Endodermal cell (in vitro differentiated cells): ENCODE results near the gene FGF12. TPM values are rescaled to one million over a fixed set of nuclear protein-coding genes. Genes with fewer than 3 reads are reported as not detected.

Source experiments
- DNase-seq: peaks from one replicate; pipeline ENCODE4 v3.0.0-alpha.2; 2017
- H3K27ac ChIP-seq: 2 replicates; pipeline ENCODE4 v1.5.1; 2013; ENCODE audit warnings: mild to moderate bottlenecking, low read depth, low read length, moderate library complexity
- H3K27me3 ChIP-seq: 2 replicates; pipeline ENCODE4 v1.6.1; 2013; ENCODE audit warnings: mild to moderate bottlenecking, low read length, moderate library complexity; ENCODE audit not compliant: insufficient read depth, control insufficient read depth, poor library complexity, severe bottlenecking
- H3K36me3 ChIP-seq: 2 replicates; pipeline ENCODE4 v1.7.0; 2013; ENCODE audit warnings: mild to moderate bottlenecking, low read length, moderate library complexity; ENCODE audit not compliant: control insufficient read depth, insufficient read depth
- H3K4me1 ChIP-seq: one replicate; pipeline ENCODE4 v1.7.0; 2013; ENCODE audit warnings: low read length; ENCODE audit not compliant: control insufficient read depth, insufficient read depth
- H3K4me3 ChIP-seq: 2 replicates; pipeline ENCODE4 v1.5.1; 2013; ENCODE audit warnings: mild to moderate bottlenecking, low read length, moderate library complexity
- H3K9ac ChIP-seq: 2 replicates; pipeline ENCODE4 v1.6.1; 2013; ENCODE audit warnings: mild to moderate bottlenecking, low read length, moderate library complexity; ENCODE audit not compliant: poor library complexity, severe bottlenecking; ENCODE audit errors: extremely low read depth
- H3K9me3 ChIP-seq: 2 replicates; pipeline ENCODE4 v1.6.1; 2013; ENCODE audit warnings: mild to moderate bottlenecking, low read length, moderate library complexity; ENCODE audit not compliant: control insufficient read depth
- H3K27ac Mint-ChIP-seq: 2 replicates; pipeline ENCODE4 v1.8.0; 2020; ENCODE audit warnings: mixed read lengths
- H3K27me3 Mint-ChIP-seq: 2 replicates; pipeline ENCODE4 v1.8.0; 2021; ENCODE audit warnings: mild to moderate bottlenecking, mixed read lengths; ENCODE audit not compliant: insufficient read depth
- H3K36me3 Mint-ChIP-seq: 2 replicates; pipeline ENCODE4 v1.8.0; 2020; ENCODE audit warnings: low read depth, mixed read lengths
- H3K4me1 Mint-ChIP-seq: 2 replicates; pipeline ENCODE4 v1.8.0; 2020; ENCODE audit warnings: mixed read lengths
- H3K4me3 Mint-ChIP-seq: 2 replicates; pipeline ENCODE4 v1.8.0; 2020; ENCODE audit warnings: mild to moderate bottlenecking, moderate library complexity, mixed read lengths
- H3K9me3 Mint-ChIP-seq: 2 replicates; pipeline ENCODE4 v1.8.0; 2020; ENCODE audit warnings: mild to moderate bottlenecking, mixed read lengths
- WGBS, 2 experiments: methylation state at CpG; one replicate each; pipeline versions ENCODE4 v1.1.5 to v1.1.7; 2013; ENCODE audit warnings: missing lambda C conversion rate in 2 of 2, mixed read lengths in 1 of 2; ENCODE audit not compliant: insufficient coverage in 1 of 2, insufficient read length in 1 of 2; 5-methylcytosine and 5-hydroxymethylcytosine counted together
- total RNA-seq, 2 donors: library from RNA; stranded (reverse); fragmentation: NEBNext Ultra II Directional in 1 of 2; extraction: Animal tissue kit (Norgen Biotek cat#: 25700) in 1 of 2; gene quantifications; 2 replicates in 1 of 2; 3 replicates in 1 of 2; pipeline ENCODE4 v1.2.1, GENCODE V29; 2021
- TF ChIP-seq, protein P1 (sequence below): fragments of 200-600 bp; sonication (generic); conservative IDR thresholded peaks from 2 replicates; pipeline ENCODE4 v1.5.0; 2021; ENCODE audit warnings: antibody characterized with exemption, mild to moderate bottlenecking

FGF12 gene
- total RNA-seq, 2 donors from 2014 or later: 22.9 to 25.2 TPM

GRCh38 chr3:192303235-192303634 is 424.1 kb downstream of the FGF12 start:
- H3K27me3 Mint-ChIP-seq: no peaks in the 10 kb centered on the region
- H3K4me3 Mint-ChIP-seq: no peak overlapping the region
- Histone ChIP-seq H3K27ac (no peak overlapping the region), H3K27me3 (no peaks in the 10 kb centered on the region), H3K9ac (no peak overlapping the region), H3K4me3 (no peak overlapping the region), H3K9me3 (no peaks in the 10 kb centered on the region), H3K4me1 (no peaks in the 10 kb centered on the region), H3K36me3 (no peaks in the 10 kb centered on the region)
- TF ChIP-seq, protein P1, sequence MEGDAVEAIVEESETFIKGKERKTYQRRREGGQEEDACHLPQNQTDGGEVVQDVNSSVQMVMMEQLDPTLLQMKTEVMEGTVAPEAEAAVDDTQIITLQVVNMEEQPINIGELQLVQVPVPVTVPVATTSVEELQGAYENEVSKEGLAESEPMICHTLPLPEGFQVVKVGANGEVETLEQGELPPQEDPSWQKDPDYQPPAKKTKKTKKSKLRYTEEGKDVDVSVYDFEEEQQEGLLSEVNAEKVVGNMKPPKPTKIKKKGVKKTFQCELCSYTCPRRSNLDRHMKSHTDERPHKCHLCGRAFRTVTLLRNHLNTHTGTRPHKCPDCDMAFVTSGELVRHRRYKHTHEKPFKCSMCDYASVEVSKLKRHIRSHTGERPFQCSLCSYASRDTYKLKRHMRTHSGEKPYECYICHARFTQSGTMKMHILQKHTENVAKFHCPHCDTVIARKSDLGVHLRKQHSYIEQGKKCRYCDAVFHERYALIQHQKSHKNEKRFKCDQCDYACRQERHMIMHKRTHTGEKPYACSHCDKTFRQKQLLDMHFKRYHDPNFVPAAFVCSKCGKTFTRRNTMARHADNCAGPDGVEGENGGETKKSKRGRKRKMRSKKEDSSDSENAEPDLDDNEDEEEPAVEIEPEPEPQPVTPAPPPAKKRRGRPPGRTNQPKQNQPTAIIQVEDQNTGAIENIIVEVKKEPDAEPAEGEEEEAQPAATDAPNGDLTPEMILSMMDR: no peak
- peaks cover 15% of the 10 kb centered on the region for H3K4me1 Mint-ChIP-seq
- no peaks in the 10 kb centered on the region for H3K9me3 Mint-ChIP-seq
- no peaks in the 10 kb centered on the region for H3K36me3 Mint-ChIP-seq
- H3K27ac Mint-ChIP-seq: no peak overlapping the region
- WGBS, 2 experiments: 87 to 100% methylated on average over 1 to 3 of the region's 3 CpGs
- peak; percentile 56 for DNase-seq

GRCh38 chr3:192302721-192303120 is 424.6 kb downstream of the FGF12 start:
- H3K27me3 ChIP-seq: no peaks in the 10 kb centered on the region
- H3K9ac ChIP-seq: no peak overlapping the region
- H3K4me3 Mint-ChIP-seq: no peak overlapping the region
- H3K4me1 ChIP-seq: no peaks in the 10 kb centered on the region
- H3K36me3 ChIP-seq: no peaks in the 10 kb centered on the region
- TF ChIP-seq, protein P1: no peak
- H3K27ac Mint-ChIP-seq: no peak overlapping the region
- peaks cover 14% of the 10 kb centered on the region for H3K4me1 Mint-ChIP-seq
- DNase-seq: no peak
- H3K36me3 Mint-ChIP-seq: no peaks in the 10 kb centered on the region
- H3K9me3 Mint-ChIP-seq: no peaks in the 10 kb centered on the region
- no peaks in the 10 kb centered on the region for H3K9me3 ChIP-seq
- no peak overlapping the region for H3K27ac ChIP-seq
- H3K4me3 ChIP-seq: no peak overlapping the region
- no peaks in the 10 kb centered on the region for H3K27me3 Mint-ChIP-seq

GRCh38 chr3:192299921-192300320 is 427.4 kb downstream of the FGF12 start:
- peak; percentile 45 for DNase-seq
- Mint-ChIP-seq H3K36me3 (no peaks in the 10 kb centered on the region), H3K27me3 (no peaks in the 10 kb centered on the region), H3K27ac (no peak overlapping the region), H3K9me3 (no peaks in the 10 kb centered on the region), H3K4me1 (peaks cover 10% of the 10 kb centered on the region), H3K4me3 (no peak overlapping the region)
- Histone ChIP-seq H3K9ac (no peak overlapping the region), H3K27ac (no peak overlapping the region), H3K9me3 (no peaks in the 10 kb centered on the region), H3K36me3 (no peaks in the 10 kb centered on the region), H3K4me1 (no peaks in the 10 kb centered on the region), H3K4me3 (no peak overlapping the region), H3K27me3 (no peaks in the 10 kb centered on the region)
- TF ChIP-seq, protein P1: peak; percentile 52
- 97% methylated on average over 1 of the region's 1 CpG; no CpG with 5 or more reads in 1 of the 2 experiments for WGBS, 2 experiments
